IMR-90 (cell line): ENCODE results near the gene PPARD. TPM values are rescaled to one million over a fixed set of nuclear protein-coding genes. Genes with fewer than 3 reads are reported as not detected.

Experiments
- RCOR1 ChIP-seq: IDR thresholded peaks from 2 replicates; pipeline ENCODE4 v1.6.1; 2012; ENCODE audit warnings: mild to moderate bottlenecking, low read length, improper control_type of control experiment; ENCODE audit not compliant: insufficient replicate concordance
- polyA plus RNA-seq, 3 experiments: library from polyadenylated mRNA; depleted of rRNA; stranded (reverse); fragments of >200 nt; gene quantifications; 2 replicates each; pipeline ENCODE4 v1.2.3, GENCODE V29; 2012; ENCODE audit warnings: low replicate concordance in 1 of 3
- total RNA-seq: library from RNA; depleted of rRNA; stranded (reverse); fragments of >200 nt; gene quantifications from 2 replicates; pipeline ENCODE4 v1.2.3, GENCODE V29; 2012
- TF ChIP-seq, protein P1 (sequence below): fragments of 150-350 bp; IDR thresholded peaks from 2 replicates; pipeline ENCODE4 v1.6.1; 2016; ENCODE audit warnings: low read depth, mild to moderate bottlenecking, low read length, moderate library complexity, borderline replicate concordance

Gene PPARD
- total and polyA plus RNA-seq, 2 of the 4 experiments (the other 2 are of a cell fraction): 10.4 to 69.0 TPM

GRCh38 chr6:35451354-35452182, 109.2 kb downstream of the PPARD start (continued):
- TF ChIP-seq, protein P1, sequence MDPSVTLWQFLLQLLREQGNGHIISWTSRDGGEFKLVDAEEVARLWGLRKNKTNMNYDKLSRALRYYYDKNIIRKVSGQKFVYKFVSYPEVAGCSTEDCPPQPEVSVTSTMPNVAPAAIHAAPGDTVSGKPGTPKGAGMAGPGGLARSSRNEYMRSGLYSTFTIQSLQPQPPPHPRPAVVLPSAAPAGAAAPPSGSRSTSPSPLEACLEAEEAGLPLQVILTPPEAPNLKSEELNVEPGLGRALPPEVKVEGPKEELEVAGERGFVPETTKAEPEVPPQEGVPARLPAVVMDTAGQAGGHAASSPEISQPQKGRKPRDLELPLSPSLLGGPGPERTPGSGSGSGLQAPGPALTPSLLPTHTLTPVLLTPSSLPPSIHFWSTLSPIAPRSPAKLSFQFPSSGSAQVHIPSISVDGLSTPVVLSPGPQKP: no peak
- TF ChIP-seq RCOR1: no peak
